NCI-H1417 (cell line): Measurements from ENCODE around the gene RASIP1.

ENCODE experiments used
- DNase-seq, 3 experiments: peaks; one replicate each; lab custom pipeline; 2025; lab: John Stamatoyannopoulos, UW

Gene RASIP1

DNA sequence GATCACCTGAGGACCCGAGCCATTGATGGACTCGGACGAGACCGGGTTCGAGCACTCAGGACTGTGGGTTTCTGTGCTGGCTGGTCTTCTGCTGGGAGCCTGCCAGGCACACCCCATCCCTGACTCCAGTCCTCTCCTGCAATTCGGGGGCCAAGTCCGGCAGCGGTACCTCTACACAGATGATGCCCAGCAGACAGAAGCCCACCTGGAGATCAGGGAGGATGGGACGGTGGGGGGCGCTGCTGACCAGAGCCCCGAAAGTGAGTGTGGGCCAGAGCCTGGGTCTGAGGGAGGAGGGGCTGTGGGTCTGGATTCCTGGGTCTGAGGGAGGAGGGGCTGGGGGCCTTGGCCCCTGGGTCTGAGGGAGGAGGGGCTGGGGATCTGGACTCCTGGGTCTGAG lies 15.8 kb upstream of the RASIP1 start:
- no peak for DNase-seq

DNA sequence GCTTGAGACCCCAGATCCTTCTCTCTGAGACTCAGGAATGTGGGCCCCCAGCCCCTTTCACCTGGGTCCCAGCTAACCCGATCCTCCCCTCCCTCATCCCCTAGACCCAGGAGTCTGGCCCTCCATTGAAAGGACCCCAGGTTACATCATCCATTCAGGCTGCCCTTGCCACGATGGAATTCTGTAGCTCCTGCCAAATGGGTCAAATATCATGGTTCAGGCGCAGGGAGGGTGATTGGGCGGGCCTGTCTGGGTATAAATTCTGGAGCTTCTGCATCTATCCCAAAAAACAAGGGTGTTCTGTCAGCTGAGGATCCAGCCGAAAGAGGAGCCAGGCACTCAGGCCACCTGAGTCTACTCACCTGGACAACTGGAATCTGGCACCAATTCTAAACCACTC lies 15.4 kb upstream of the RASIP1 start:
- DNase-seq: no peak

DNA sequence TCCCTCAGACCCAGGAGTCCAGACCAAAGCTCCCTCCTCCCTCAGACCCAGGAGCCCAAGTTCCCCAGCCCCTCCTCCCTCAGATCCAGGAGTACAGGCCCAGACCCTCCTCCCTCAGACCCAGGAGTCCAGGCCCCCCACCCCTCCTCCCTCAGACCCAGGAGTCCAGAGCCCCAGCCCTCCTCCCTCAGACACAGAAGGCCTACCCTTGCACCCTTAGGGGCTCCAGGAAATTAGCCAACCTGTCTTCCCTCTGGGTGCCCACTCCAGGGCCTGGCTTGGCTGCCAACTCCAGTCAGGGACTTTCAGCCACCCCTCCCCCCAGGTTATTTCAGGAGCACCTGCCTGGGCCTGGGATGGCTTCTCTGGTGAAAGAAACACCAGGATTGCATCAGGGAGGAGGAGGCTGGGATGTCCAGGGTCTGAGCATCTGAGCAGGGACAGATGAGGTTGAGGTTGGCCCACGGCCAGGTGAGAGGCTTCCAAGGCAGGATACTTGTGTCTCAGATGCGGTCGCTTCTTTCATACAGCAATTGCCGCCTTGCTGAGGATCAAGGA lies 14.8 kb upstream of the RASIP1 start, which contains the start of gene FGF21:
FGF21 (plus strand) TSS at position 441 of the 558 bp plus-strand sequence. CDS start 713 bp downstream, outside the sequence.
- peak in 1 of 3 experiments; percentile 14 for DNase-seq

- DNase-seq: peak; percentile 95 to 97 (median 95)
Measured at GRCh38 chr19:48752496-48753365, 12.3 kb upstream of the RASIP1 start, which contains the start of gene FUT1. Gene FUT1, minus strand, starts transcription at chr19:48752641. Its CDS starts 1,360 bp downstream, at chr19:48751281.

GRCh38 chr19:48751845-48752495 lies 11.6 kb upstream of the RASIP1 start:
- peak in 2 of 3 experiments; percentile 59 to 69 for DNase-seq

DNA sequence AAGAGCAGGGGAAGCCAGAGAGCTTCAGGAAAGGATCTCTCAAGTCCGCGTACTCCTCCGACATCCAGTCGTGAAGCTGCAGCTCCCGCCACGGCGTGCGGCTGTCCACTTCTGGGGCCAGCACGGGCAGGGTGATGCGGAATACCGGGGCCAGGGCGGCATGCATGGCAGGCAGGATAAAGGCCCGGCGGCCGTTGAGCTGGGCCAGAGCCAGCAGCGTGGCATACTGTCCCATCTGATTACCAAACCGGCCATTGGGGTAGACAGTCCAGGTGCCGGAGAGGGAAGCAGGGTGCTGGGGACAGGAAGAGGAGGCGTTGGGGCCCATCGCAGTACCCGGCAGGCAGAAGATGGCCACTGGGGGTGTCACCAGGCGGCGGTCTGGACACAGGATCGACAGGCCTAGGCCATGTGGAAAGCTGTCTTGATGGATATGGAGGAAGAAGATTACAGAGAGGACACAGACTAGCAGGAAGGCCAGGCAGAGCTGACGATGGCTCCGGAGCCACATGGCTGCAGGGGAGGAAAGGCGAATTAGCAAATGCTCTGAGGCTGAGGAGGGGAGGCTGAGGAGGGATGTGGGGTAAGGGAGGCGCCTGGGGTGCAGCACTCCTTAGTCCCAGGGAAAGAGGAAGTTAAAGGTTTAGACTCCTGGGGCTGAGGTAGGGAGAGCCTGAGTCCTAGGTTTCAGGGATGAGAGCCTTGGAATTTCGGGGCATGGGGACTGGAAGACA lies 10.5 kb upstream of the RASIP1 start:
- no peak for DNase-seq

- no peak for DNase-seq
Measured at GRCh38 chr19:48750351-48750750, 9.9 kb upstream of the RASIP1 start.

DNA sequence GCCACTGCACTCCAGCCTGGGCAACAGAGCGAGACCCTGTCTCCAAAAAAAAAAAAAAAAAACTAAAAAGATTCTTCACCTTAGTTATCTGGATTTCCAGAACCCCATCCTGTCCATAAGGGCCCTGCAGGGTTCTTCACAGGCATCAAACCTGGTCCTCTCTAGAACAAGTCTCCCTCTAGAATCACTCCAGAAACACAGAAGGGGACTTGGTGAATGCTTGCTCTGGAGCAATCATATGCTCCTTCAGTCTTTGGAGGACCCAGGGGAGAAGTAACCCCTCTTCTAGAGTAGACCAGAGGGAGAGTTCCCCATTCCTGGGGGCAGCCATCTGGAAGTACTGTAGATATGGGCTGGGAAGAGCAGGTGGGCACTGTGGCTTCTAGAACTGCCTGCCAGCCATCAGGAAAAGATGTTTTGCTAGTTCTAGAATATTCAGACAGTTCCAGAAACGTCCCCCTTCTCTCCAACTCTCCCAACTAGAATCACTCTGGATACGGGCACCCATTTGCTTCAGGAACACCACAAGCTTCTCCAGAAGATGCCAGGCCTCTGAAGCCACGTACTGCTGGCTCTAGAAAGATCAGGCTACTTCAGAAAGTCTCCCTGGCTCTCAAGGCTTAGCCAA lies 9.3 kb upstream of the RASIP1 start:
- DNase-seq: no peak

DNA sequence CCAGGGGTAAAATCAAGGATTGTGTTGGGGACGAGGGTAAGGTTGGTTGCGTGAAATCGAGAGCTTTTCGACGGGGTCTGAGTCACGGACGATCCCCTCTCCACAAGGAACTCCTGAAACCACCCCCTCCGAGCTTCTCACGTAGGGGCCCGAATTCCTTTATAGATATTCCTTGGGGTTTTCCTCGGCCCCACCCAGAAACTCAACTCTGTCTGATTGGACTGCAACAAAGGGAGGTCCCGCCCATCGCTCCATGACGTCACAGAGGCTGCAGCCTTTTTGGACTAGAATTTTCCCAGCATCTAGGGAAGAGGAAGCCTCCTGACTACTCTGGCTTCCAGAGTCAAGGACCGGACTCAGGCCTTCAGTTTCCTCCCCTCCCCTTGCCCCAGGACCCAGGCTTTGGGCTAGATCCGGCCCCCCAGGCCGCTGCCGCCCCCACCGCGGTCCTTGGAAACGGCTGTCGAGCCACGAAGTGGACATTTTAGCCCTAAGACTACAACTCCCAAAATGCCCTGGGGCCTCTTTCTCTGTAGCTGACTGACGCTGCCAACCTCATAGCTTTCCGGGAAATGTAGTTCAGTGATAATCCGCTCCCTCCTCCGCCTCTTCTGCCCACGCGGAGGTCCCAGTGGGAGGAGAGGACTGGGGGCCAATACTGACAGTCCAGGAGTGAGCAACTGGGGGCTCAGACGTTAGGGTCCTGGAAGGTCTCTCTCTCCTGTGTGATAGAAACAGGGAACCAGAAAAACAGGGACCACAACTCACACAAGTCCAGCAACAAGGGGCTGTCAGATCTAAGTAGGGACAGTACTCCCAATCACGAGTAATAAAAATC lies 6.5 kb upstream of the RASIP1 start, which contains the start of gene IZUMO1:
IZUMO1 (minus strand) TSS at position 172 of the 838 bp plus-strand sequence. CDS start 1,050 bp downstream, outside the sequence.
- DNase-seq: no peak

- no peak for DNase-seq
Measured at GRCh38 chr19:48746110-48746509, 5.7 kb upstream of the RASIP1 start.

DNA sequence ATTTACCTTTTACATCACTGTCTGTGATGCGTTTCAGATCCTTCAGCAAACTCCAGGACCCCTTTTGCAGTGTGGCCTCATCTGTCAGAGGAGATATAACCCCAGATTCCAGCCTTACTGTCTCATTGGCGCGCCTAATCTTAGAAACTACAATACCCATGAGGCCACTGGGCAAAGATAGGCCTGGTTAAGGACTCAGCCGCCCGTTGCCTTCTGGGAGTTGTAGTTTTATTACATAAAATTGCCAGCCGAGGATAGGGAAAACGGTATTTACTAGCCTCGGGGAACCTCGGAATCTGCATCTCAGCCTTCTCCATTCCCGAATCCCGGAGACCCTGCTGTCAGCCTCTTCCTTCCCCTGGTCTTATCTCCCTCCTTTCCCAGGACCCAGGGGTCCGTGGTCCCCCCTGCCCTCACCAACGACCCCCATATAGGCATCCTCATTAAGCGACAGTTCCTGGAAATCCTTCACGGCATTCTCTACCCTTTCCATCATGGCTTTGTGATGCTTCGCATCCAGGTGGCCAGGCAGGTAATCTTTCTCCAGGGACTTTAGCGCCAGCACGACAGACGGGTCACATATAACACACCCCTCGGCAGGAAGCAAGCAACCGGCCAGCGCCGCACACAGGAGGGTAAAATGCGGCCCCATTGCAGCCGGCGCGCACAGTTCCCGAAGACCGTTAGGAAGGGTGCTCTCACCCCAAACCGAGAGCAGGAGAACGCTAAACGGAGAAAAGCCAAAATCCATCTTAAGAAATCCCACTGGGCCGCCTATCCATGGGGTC lies 5.0 kb upstream of the RASIP1 start:
- peak; percentile 10 to 67 (median 31) for DNase-seq

DNA sequence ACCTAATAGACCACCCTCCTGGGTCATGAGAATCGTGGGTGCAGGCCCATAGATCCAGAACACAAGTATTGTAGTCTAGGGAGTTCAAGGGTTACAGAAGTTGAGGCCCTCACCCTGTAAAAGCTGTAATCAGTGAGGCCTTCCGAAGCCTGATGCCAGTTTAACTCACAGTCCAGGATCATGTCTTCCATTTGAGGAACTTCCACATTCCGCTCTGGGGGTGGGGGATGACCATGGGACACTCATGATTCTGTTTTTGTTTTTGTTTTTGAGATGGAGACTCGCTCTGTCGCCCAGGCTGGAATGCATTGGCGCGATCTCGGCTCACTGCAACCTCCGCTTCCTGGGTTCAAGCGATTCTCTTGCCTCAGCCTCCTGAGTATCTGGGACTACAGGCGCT lies 1.7 kb upstream of the RASIP1 start:
- no peak for DNase-seq

DNA sequence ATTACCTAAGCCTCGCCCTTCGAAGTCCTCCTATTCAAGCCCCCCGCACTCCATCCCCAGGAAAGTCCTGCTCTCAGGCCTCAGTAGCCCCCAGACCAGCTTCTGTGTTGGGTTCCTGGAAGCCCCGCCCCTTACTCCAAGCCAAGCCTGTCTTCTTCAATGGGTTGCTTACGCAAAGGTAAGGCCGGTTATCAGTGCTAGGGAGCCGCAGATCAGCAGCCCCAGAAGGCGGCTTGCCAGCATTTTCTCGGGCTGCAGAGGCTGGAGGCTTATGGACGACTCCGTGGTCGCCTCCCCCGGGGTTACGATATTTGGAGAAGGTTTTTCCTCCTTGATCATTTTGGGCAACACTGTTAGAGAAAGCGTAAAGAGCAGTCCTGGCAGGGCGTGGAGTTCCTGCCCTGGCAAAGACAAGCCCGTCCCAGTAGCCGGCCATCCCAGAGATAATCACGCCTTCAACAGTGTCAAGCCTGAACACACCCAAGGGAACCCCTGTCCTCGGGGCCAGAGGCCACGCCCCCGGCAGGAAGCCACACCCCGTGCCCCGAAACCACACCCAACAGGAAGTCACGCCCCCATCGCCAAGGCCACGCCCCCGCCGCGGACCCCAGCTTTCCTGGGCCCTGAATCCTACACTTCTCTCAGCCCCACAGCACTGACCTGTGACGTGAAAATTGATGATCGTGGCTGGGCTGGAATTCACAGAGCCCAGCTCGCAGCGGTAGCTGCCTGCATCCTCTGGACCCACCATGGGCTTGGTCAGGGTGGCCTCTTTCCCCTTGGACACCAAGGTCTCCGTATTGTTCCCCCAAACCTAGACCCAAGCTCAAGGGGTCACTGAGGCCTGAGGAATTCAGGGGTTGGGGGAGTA lies 954 bp upstream of the RASIP1 start:
- DNase-seq: peak in 1 of 3 experiments; percentile 34

DNA sequence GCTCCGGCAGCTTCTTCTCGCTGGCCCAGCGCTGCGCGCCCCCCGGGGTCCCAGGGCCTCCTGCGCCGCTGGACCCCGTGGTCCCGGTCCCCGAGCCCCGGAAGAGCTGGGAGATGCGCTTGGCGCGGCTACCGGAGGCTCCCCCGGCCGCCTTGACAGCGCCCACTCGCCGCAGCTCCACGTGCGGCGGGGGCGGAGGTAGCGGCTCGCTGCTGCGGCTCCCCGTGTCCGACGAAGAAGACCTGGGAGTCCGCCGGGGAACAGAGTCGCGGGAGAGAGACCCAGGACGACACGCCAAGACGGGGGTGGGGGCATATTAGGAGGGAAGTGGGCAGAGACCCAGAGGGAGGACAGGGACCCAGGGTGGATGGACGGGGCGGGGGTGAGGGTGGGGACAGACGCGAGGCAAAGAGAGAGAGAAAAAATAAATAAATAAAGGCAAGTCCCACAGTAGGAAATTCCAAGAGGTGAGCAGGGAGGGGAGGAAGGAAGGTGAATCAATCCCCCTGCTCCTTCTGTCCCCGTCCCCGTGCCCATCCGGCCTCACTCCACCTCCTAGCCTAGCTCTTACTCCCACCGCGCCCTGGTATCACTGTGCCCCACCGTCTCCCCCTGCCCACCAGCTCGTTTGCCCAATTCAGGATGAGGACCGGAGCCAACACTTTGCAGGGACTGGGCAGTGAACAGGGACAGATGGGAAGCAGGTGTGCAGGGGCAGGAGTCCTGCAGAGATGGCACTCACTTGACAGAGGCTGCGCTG lies 826 bp downstream of the RASIP1 start:
- DNase-seq: peak in 2 of 3 experiments; percentile 44 to 68

GRCh38 chr19:48738557-48739403 lies 1.6 kb downstream of the RASIP1 start:
- DNase-seq: peak; percentile 91 to 96 (median 92)

- DNase-seq: peak in 1 of 3 experiments; percentile 42
Measured at GRCh38 chr19:48737360-48737998, 2.9 kb downstream of the RASIP1 start.
